ENCODE measurements around the gene EBP.

EBP gene

GRCh38 chrX:48569958-48570357 lies 48.4 kb downstream of the EBP start:
- intact Hi-C loops (cut with DNase I), result no loop called here
- no peak for DNase-seq

- peak in 1 of 10 donors; percentile 74 for DNase-seq
- intact Hi-C loops (cut with DNase I), result no loop called here
Measured at GRCh38 chrX:48573690-48574269, 52.2 kb downstream of the EBP start.

DNA sequence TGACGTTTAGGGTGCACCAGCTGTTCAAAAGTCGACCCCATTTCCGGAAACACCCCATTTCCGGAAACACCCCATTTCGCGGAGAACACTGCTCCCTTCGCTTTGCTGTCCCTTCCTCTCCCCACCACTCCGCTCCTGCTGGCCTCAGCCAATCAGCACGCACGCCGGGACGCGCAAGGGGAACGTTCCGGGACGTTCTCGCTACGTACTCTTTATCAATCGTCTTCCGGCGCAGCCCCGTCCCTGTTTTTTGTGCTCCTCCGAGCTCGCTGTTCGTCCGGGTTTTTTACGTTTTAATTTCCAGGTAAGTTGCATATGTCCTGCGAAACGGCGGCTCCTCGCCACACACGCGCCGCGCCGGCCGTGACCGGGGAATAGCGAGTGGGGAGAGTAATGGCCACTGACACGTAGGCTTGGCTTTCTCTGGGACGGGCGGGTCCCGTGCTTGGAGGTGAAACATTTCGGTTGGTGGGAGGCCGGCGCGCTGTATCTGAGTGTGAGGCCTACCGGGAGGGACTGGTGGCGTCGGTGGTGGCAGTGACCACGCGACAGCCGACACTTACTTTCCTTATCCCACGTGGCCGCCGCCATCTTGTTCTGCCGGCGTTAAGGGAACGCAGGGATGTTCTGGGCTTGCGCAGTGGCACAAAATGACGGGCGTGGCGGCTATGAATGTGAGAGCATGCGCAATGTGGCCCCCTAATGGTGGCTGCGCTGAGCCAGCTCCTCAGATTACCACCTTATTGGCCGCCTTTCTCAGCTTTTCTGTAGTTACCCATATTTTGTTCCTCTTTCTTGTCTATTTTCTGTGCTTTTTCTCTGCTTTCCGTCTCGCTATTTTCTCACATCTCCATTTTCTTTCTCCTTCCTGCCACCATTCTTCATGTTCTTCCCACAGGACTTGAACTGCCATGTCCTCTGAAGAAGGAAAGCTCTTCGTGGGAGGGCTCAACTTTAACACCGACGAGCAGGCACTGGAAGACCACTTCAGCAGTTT lies 53.0 kb downstream of the EBP start, which contains the start of gene RBM3:
Gene RBM3 (plus strand): TSS at position 215 of the 997 bp plus-strand sequence. CDS start 697 bp downstream, at position 912.
- intact Hi-C loops (cut with DNase I), result no loop called here
- DNase-seq, result peak; percentile 85 to 98 (median 90)

- intact Hi-C loops (cut with DNase I), result no loop called here
- peak in 1 of 10 donors; percentile 39 for DNase-seq
Measured at GRCh38 chrX:48575642-48576041, 54.0 kb downstream of the EBP start.

GRCh38 chrX:48576108-48576507 lies 54.5 kb downstream of the EBP start:
- peak in 1 of 10 donors; percentile 37 for DNase-seq
- intact Hi-C loops (cut with DNase I), result no loop called here

Data from posterior cingulate gyrus (tissue), 11 donors.